HK-2 (cell line): ENCODE data around the gene NBEA.

Experiments
- DNase-seq: peaks from one replicate; pipeline ENCODE4 v3.0.0-alpha.2; 2018; ENCODE audit not compliant: unreplicated experiment

NBEA gene

GRCh38 chr13:35475212-35475959, 533.3 kb downstream of the NBEA start:
- DNase-seq, result no peak

- no peak for DNase-seq
These were observed 534.2 kb downstream of the NBEA start, which contains the start of gene MAB21L1 for GRCh38 chr13:35475960-35476943. MAB21L1 (minus strand) TSS chr13:35476689; CDS start chr13:35476138, 551 bp downstream.

GRCh38 chr13:35477386-35477946, 535.4 kb downstream of the NBEA start:
- no peak for DNase-seq

- no peak for DNase-seq
These were observed 536.4 kb downstream of the NBEA start for GRCh38 chr13:35478271-35479037.

GRCh38 chr13:35479038-35479492, 537.0 kb downstream of the NBEA start:
- no peak for DNase-seq

GRCh38 chr13:35479706-35480105, 537.6 kb downstream of the NBEA start:
- DNase-seq, result no peak

- no peak for DNase-seq
These were observed 538.3 kb downstream of the NBEA start for GRCh38 chr13:35480346-35480745.

GRCh38 chr13:35481777-35482176, 539.7 kb downstream of the NBEA start:
- DNase-seq, result no peak

GRCh38 chr13:35482527-35482926, 540.5 kb downstream of the NBEA start:
- DNase-seq, result no peak

- no peak for DNase-seq
These were observed 541.7 kb downstream of the NBEA start for GRCh38 chr13:35483761-35484160.

GRCh38 chr13:35484384-35484783, 542.3 kb downstream of the NBEA start:
- no peak for DNase-seq

- DNase-seq, result no peak
These were observed 543.4 kb downstream of the NBEA start for GRCh38 chr13:35485424-35485823.

- DNase-seq, result no peak
These were observed 547.0 kb downstream of the NBEA start for GRCh38 chr13:35489050-35489449.

- no peak for DNase-seq
These were observed 553.9 kb downstream of the NBEA start for GRCh38 chr13:35496006-35496405.

GRCh38 chr13:35496761-35497386, 554.8 kb downstream of the NBEA start:
- DNase-seq, result no peak

GRCh38 chr13:35498231-35498630, 556.2 kb downstream of the NBEA start:
- no peak for DNase-seq

GRCh38 chr13:35499196-35499662, 557.2 kb downstream of the NBEA start:
- DNase-seq, result no peak

GRCh38 chr13:35499676-35500075, 557.6 kb downstream of the NBEA start:
- DNase-seq, result no peak

GRCh38 chr13:35500144-35500543, 558.1 kb downstream of the NBEA start:
- no peak for DNase-seq

GRCh38 chr13:35501661-35502235, 559.7 kb downstream of the NBEA start:
- no peak for DNase-seq
